Uterus (tissue), 4 donors: ENCODE data around the gene CD9. TPM values are rescaled to one million over a fixed set of nuclear protein-coding genes. Genes with fewer than 3 reads are reported as not detected.

Source experiments
- DNase-seq, 2 donors: peaks; one replicate each; pipeline ENCODE4 v3.0.0-alpha.2; 2019 to 2020
- H3K27ac ChIP-seq, 2 donors: fragments of 200-600 bp; sonication (generic); 1 replicate in 1 of 2; 2 replicates in 1 of 2; pipeline ENCODE4 v1.5.1; 2016 to 2018
- H3K27me3 ChIP-seq, 2 donors: fragments of 200-600 bp; sonication (generic); one replicate each; pipeline ENCODE4 v1.5.1; 2018 to 2019; ENCODE audit warnings: control low read depth in 1 of 2
- H3K36me3 ChIP-seq, 2 donors: fragments of 200-600 bp; sonication (generic); one replicate each; pipeline ENCODE4 v1.5.1; 2019; ENCODE audit warnings: control low read depth in 1 of 2
- H3K4me1 ChIP-seq, 2 donors: fragments of 200-600 bp; sonication (generic); one replicate each; pipeline ENCODE4 v1.5.1; 2018 to 2019; ENCODE audit warnings: control low read depth in 1 of 2
- H3K4me3 ChIP-seq, 2 donors: fragments of 200-600 bp; sonication (generic); 1 replicate in 1 of 2; 2 replicates in 1 of 2; pipeline ENCODE4 v1.5.1; 2018 to 2019; ENCODE audit warnings: mild to moderate bottlenecking in 1 of 2
- H3K9me3 ChIP-seq, 2 donors: fragments of 200-600 bp; sonication (generic); one replicate each; pipeline ENCODE4 v1.5.1; 2019; ENCODE audit warnings: control low read depth in 1 of 2
- CTCF ChIP-seq, 4 experiments: fragments of 200-600 bp in 2 of 4; fragments of 450-650 bp in 2 of 4; sonication (generic) in 2 of 4; IDR thresholded peaks; one replicate each; pipeline ENCODE4 v1.5.1; 2016 to 2019; ENCODE audit warnings: antibody characterized with exemption in 4 of 4, mild to moderate bottlenecking in 2 of 4, moderate library complexity in 1 of 4
- POLR2A ChIP-seq, 2 donors: fragments of 450-650 bp; IDR thresholded peaks; one replicate each; pipeline ENCODE4 v1.6.1; 2016; ENCODE audit warnings: antibody characterized with exemption in 2 of 2, mild to moderate bottlenecking in 1 of 2, moderate library complexity in 1 of 2
- intact Hi-C: fragments of 100-400 bp; cut with DNase I; formaldehyde crosslinking; loops from one replicate; pipeline ENCODE4 v1.15.1; 2023; ENCODE audit warnings: low total_unique reads
- total RNA-seq, 4 donors: library from RNA; depleted of rRNA in 3 of 4; stranded (reverse); fragments of >200 nt in 3 of 4; gene quantifications; one replicate each; pipeline versions ENCODE4 v1.1.0 to v1.2.4, GENCODE V29; 2014 to 2023
- donor health status: DM: yes; HTN: yes; CAD: no.

The CD9 gene
- total RNA-seq, 4 donors from 2014 or later = 161 to 275 (median 207) TPM

GRCh38 chr12:6212086-6212485, 11.9 kb downstream of the CD9 start:
- Histone ChIP-seq H3K27me3 (no peaks in the 10 kb centered on the region), H3K4me3 (no peak overlapping the region), H3K36me3 (no peaks in the 10 kb centered on the region), H3K4me1 (peaks cover 26 to 38% of the 10 kb centered on the region in 2 donors), H3K27ac (peak overlapping the region; percentile 80 to 95), H3K9me3 (no peaks in the 10 kb centered on the region)
- intact Hi-C loops = no loop called here
- TF ChIP-seq POLR2A (IDR thresholded peaks at IDR 0.05) (no peak), CTCF (IDR thresholded peaks at IDR 0.05) (no peak)
- DNase-seq = no peak

- TF ChIP-seq POLR2A (IDR thresholded peaks at IDR 0.05) (no peak), CTCF (IDR thresholded peaks at IDR 0.05) (no peak)
- DNase-seq = no peak
- no peaks in the 10 kb centered on the region for H3K9me3 ChIP-seq
- H3K27ac ChIP-seq = peak overlapping the region; percentile 80 to 95
- intact Hi-C loops = no loop called here
- no peaks in the 10 kb centered on the region for H3K36me3 ChIP-seq
- peaks cover 26 to 35% of the 10 kb centered on the region in 2 donors for H3K4me1 ChIP-seq
- H3K27me3 ChIP-seq = no peaks in the 10 kb centered on the region
- no peak overlapping the region for H3K4me3 ChIP-seq
These were observed 13.8 kb downstream of the CD9 start for GRCh38 chr12:6213969-6214368.

- no peak for DNase-seq
- peaks cover 26 to 35% of the 10 kb centered on the region in 2 donors for H3K4me1 ChIP-seq
- no peak overlapping the region for H3K4me3 ChIP-seq
- H3K9me3 ChIP-seq = no peaks in the 10 kb centered on the region
- no peaks in the 10 kb centered on the region for H3K27me3 ChIP-seq
- H3K36me3 ChIP-seq = no peaks in the 10 kb centered on the region
- H3K27ac ChIP-seq = peak overlapping the region; percentile 80 to 91
- intact Hi-C loops = no loop called here
- no peak for TF ChIP-seq POLR2A (IDR thresholded peaks at IDR 0.05)
- TF ChIP-seq CTCF (IDR thresholded peaks at IDR 0.05) = no peak
These were observed 14.4 kb downstream of the CD9 start for GRCh38 chr12:6214633-6215032.

GRCh38 chr12:6215120-6215807, 15.1 kb downstream of the CD9 start:
- no peaks in the 10 kb centered on the region for H3K9me3 ChIP-seq
- H3K4me3 ChIP-seq = no peak overlapping the region
- H3K4me1 ChIP-seq = peaks cover 26 to 35% of the 10 kb centered on the region in 2 donors
- H3K27me3 ChIP-seq = no peaks in the 10 kb centered on the region
- H3K27ac ChIP-seq = peak overlapping the region; percentile 80 to 91
- TF ChIP-seq CTCF (IDR thresholded peaks at IDR 0.05) = no peak
- no peak for TF ChIP-seq POLR2A (IDR thresholded peaks at IDR 0.05)
- intact Hi-C loops = no loop called here
- no peaks in the 10 kb centered on the region for H3K36me3 ChIP-seq
- no peak for DNase-seq

DNA sequence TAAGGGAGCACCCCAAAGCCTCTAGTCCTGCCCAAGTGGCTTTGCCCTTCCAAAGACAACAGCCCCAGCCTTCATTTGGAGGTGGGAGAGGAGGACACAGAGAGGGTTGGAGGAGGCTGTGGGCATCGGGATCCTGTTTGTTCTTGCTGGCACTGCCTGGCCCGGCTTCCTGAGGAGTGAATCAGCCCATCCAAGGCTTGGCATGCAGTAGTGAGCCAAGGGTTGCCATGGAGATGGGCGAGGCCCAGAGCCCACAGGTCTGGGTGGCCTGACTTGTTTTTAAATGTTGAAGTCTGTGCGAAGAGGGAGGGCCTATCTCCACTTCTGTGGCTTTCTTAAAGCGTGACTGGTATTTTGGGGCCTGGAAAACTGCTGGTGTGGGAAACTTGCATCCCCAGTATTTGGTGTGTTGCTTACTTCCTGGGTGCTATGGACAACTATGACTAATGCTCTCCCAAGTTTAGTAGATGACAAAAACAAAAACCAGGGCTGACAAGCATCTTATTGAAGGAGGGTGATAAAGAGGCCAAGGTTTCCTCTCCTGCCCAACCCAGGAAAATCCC, 15.8 kb downstream of the CD9 start:
- Histone ChIP-seq H3K27ac (peak overlapping the region; percentile 80 to 91), H3K4me3 (no peak overlapping the region), H3K9me3 (no peaks in the 10 kb centered on the region), H3K36me3 (no peaks in the 10 kb centered on the region), H3K27me3 (no peaks in the 10 kb centered on the region), H3K4me1 (peaks cover 24 to 32% of the 10 kb centered on the region in 2 donors)
- peak; percentile 72 to 81 for DNase-seq
- intact Hi-C loops = no loop called here
- TF ChIP-seq CTCF (IDR thresholded peaks at IDR 0.05) = no peak
- no peak for TF ChIP-seq POLR2A (IDR thresholded peaks at IDR 0.05)
